Smooth muscle cell of the brain vasculature (primary cell): ENCODE results near the gene APOL4.
"Not testable (repeated sequence)": the region's sequence is repeated elsewhere in the genome, so short reads cannot be mapped to it uniquely, and the experiment has no call there.

Source experiments
- DNase-seq: peaks from one replicate; pipeline ENCODE4 v3.0.0-alpha.2; 2012; ENCODE audit warnings: low read depth, low spot score

APOL4 gene

DNA sequence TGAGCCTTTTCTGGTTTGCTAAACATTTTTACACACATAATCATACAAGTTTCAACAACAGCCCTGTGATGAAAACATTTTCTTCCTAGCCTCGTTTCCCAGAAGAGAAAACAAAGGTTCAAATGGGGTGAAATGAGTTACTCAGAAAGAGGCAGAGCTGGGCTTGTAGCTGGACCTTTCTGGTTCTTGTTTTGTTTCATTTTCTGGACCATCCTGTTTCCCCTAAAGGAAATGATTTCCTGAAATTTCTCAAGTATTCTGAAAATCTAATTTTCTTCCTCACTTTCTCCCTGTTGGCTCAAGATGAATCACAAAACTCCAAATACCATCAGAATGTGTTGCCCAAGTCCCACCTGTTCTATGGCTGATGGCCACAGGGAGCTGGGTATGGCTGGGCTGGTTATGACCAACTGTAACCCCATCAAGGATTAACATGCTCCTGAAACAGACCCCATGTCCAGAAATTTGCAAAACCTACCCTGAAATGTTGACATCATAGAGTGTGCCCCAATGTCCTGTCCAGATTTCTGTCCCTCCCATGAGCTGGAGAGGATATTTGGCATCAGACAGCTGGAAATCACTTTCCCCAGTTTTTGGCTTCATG, 6.7 kb upstream of the APOL4 start:
- DNase-seq = no peak

DNA sequence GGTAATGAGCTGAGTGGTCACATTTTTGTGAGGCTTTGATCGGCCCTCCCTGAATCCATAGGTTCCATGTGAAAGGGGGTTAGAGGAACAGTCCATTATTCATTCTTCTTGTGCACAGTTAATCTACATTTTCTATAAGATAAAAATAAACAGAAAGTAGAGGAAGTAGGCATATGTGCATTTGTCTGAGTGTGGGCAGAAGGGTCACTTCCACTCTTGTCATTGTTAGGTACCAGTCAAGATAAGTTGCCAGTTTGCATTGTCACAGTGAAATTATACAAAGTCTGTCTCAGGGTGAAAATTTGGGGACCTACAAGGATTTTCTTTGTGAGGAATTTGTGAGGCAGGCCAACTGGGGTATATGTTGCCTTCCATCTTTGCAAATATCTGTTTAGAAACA, 4.6 kb upstream of the APOL4 start:
- no peak for DNase-seq

DNA sequence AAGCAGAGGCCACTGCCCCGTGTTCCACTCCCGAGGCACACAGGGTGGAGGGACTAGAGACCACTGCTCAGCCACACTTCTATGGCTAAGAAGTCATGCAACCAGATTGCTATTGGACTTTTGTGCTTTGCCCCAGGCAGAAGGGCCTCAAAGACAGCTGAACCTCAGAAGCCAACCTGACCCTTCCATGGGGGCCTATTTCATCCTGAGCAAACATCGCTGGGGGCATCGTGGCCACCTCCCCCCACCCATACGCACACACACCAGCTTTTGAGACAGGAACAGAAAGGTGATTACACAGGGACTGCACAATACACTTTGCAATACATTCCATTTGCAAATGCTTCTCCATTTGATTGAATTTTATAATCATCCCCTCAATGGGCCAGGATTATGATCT, 4.0 kb upstream of the APOL4 start:
- DNase-seq = not testable (repeated sequence)

DNA sequence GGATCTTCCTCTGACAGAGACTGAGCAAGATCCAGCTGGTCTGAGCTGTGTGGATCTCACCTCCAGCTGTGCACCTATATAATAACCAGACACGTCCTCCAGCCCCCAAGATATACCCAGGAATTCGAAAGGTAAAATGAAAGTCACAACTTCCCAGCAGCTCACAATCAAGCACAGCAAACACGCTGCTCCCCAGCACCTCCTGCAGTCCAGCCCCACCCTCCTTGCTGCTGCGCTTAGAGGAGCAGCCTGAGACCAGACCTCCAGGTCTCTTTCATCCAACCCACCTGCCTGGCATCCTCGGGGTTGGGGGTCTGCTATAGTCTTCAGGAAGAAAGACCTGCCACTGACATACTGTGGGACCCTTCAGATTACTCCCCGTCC, 3.0 kb upstream of the APOL4 start:
- no peak for DNase-seq

DNA sequence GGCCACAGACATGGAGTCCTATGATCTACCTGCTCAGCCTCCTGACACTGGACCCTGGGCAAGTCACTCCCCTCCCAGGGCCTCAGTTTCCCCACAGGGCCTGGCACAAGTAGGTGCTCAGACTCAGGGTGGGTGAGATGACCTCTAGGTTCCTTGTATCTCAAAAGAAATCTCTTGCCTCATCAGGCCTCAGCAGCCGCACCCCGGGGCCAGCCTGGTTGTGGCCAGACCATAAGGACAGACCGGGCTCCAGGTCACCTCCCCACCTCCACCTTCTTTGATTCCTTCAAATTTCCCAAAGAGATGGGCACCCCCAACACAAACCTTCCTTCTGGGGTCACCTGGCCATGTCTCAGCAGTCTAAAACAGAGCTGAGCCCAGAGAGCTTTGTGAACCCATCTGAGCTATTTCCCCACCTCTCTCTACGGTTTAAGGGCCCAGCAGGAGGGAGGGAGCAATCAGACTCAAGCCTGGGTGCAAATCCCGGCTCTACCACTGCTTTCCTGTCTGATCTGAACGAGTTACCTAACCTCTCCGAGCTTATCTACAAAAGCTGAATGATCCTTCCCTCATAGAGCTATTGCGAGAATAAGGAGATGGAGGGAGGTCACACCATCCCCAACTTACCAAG, 2.5 kb upstream of the APOL4 start:
- no peak for DNase-seq

DNA sequence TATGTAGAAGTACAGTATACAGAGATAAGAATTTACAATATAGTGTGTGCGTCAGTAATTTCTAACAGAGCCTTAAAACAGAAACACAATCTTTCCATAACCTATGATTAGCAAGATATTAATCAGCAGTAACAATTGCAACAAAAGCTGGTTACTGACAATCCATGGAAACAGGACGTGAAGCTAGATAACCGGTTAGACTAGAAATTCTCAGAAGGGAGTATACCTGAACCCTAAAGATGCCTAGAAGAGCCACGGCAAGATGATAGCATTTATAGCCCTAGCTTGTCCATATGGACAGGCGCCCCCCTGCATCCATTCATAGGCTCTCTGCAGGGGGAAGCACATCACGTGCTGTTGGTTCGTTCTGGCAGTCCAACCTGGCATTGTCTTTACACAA, 1.8 kb upstream of the APOL4 start:
- not testable (repeated sequence) for DNase-seq

DNA sequence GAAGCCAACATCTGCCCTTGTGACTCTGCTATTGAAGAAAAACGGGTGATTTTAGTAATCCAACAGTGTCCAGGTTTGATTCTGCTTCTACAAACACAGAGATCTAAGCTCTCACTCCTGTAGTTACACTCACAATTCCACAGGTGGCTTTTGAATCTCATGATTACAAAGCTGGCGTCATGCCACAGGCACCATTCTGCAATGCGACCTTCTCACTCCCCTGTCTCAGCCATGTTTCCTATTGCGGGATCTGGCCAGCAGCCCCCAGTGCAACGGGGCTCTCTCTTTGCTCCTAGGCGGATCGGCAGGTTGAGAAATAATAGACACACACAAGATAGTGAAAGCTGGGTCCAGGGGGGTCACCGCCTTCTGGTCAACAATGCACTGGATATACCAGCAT, 1.3 kb upstream of the APOL4 start:
- not testable (repeated sequence) for DNase-seq

DNA sequence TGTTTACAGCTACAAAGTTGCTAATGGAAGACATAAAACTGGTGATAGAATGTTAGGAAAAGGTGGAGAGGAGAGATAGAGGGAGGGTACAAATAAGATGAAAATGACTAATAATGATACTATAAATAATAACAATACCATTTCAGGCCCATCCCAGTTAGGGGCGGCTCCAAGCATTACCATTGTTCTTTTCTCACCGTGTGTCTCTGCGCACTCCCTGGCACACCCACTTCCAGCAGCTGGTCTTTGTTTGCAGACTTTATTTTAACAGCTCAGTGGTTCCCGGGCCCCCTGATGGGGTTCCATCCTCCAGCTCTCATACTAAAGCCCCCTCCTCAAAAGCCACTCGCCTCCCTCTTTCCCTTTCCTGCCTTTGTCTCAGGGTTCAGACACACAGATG, 584 bp downstream of the APOL4 start:
- DNase-seq = not testable (repeated sequence)

DNA sequence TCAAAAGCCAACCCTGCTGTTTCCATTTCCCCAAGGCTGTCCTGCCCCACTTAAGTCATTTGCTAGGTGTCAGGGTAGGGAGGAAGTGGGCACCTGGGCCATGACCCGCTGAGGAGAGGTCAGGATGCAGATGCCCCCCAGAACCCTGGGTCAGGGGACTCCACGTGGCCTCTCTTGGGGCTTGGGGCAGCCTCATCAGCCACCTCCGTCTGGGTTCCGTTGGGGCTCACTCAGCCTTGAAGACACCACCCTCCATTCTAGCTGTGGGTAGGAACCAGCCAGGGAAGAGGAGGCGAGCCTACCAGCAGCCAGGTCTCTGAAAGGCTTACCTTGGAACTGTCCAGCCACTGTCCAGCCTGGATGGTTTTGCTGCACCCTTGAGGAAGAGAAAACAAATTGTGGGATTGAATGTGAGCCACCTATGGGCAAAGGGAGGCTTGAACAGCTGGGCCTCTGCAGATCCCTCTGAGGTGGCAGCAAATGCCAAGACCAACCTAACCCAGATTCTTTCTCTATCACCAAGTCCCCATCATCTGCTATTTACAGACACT, 2.5 kb downstream of the APOL4 start:
- DNase-seq = no peak

DNA sequence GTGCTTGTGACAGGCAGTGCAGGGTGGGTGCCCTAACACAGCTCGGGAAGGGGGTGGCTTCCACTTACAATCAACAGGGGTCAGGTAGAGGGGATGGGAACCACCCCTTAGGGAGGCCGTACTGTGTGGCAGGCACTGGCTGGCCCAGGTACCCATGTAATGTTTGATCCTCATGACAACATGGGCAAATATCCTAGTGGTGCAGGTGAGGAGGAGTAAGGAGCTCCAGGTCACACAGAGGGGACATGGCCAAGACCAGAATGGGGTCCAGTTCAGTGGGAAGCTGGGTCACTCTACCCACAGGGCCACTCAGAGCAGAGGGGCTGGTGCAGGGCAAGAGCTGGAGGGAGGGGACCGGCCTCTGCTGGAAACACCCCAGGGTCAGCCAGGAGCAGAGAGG, 3.1 kb downstream of the APOL4 start:
- no peak for DNase-seq

DNA sequence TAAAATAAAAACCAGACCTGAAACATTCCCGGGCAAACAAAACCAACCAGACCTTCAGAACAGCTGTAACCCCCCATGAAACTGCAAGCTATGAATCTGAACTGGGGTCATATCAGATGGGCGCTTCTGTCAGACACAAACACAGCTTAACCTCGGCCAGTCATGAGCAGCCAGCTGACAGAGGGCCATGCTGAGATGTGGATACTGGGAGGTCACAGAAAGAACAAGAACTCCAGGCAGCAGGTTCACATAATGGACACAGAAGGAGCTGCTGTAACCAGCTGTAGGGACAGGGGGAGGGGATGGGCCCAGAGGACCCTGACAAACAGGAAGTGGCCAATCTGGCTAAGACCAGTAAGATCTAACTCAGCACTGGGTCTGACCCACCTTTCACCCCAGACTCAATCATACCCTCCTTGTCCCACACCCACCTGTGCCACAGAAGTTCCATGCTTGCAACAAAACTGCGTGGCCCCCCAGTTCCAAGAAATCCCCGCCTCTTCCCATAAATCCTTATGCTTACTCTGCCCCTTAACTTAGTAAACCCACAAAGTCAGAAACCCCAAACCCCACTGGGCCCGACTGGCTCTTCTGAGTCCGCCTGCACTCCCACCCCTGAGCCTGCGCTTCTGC, 4.0 kb downstream of the APOL4 start:
- no peak for DNase-seq

DNA sequence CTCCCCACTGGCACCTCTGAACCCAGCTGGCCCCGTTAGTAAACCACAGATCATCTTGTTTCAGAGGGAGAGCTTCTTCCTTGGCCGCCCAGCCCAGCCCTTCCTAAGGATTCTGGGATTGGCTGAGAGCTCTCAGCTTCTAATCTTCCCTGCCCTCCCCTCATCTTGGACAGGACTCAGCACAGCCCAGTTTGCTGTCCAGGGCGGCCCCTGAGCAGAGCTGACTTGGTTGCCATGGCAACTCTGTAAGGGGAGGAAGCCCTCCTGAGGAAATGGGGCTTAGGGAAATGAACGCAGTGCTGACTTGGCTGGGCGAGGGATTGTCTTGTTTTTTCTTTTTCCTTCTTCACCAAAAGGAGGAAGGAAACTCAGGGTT, 4.6 kb downstream of the APOL4 start:
- DNase-seq = no peak

DNA sequence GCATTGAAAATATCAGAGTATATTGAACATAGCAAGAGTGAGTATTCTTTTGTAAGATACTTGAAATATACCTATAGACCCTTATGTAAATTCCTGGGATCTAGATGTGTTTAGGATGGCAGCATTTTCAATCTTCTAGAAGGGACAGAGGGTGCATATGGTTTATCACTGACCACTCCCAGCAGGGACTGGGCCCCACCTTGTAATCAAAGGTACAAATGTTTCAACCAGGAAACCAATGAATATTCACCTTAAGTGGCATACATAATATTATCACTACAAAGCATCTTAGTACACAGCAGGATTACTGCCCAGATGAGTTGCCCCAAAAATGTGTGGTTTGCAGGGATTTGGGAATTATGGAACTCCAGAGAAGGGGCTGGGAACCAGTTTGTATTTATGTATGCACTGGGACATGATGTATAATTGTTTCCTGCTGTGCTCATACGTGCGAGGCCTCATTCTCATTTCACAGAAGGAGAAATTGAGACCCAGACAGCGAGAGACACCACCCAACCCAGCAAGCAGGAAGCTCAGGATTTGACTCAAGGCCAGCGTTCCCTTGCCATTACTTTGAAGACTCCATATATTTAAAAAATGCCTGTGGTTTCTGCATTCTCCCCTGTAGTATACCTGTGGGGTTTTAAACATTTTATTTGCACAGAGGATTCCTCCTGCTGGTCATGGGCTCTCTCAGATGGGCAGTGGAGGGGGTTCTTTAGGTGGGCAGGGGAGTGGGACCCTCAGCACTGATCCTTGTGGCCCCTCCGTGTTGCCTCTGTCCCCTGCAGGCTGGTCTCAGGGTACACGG, 5.2 kb downstream of the APOL4 start:
- no peak for DNase-seq

DNA sequence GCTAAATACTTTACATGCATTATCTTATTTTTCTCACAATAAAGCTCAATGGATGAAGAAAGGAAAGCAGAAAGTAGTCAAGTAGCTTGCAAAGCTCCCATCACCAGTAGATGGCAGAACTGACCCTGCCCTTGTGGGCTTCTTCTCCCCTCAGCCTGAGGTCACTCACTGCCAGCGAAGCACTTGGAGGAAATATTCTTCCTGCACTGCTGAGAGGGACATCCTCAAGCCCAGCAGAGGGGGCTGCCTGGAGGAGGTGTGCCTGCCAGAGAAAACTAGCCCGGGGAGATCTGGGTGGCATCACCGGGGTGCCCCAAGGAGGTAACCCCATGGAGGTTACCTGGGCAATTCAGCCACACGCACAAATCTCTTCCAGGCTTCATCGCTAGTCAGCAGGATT, 6.6 kb downstream of the APOL4 start:
- DNase-seq = no peak

DNA sequence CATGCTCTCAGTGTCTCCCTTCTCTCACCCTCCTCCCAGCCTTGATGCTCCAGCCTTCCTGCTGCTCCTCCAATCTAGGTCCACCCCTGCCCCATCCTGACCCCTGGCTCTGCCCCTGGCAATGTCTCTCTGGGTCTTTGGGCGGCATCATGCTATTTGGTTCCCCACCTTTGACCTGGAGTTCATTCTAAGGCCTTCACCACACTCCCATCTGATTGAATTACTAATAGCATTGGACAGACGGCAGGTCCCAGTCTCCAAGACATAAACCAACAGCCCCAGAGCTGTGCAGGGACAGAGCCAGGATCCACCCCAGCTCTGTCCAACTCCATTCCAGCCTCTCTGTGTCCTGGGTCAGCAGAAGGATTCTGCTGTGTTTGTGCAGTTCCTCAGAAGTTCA, 7.2 kb downstream of the APOL4 start:
- DNase-seq = no peak

DNA sequence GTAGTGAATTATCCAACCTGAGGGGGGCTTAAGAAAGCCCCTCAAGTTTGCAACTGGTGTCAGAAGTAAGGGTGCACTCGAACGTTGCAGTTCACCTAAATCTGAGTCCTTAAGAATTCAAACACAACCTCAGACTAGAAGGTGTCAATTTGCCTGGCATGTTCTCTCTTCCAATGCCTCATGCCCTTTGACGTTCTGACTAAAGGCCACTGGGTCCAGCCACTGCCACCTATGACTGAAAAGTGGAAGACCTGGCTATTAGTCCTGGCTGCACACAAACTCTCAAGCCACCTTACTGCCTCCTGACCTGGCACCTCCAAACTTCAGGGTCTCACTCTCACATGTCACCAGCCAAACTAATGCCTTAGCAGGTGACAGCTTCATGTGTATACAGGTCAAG, 8.0 kb downstream of the APOL4 start:
- no peak for DNase-seq

DNA sequence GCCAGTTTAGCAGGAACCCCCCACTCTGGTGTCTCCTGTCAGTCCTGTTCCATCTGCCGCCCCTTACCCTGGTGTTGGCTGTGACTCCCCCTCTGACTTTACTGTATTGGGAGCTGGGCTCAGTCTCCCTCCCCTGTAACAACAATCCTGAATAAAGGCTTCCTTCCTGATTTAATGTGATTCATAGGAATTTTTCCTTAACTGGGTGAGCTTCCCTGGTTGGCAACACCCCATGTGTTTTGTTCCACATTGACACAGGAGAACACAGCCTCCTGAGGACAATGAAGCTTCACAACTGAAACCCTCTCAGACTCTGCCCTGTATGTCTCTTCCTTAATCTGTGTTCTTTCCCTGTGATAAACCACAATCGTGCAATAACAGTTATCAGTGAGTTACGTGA, 8.4 kb downstream of the APOL4 start:
- no peak for DNase-seq

DNA sequence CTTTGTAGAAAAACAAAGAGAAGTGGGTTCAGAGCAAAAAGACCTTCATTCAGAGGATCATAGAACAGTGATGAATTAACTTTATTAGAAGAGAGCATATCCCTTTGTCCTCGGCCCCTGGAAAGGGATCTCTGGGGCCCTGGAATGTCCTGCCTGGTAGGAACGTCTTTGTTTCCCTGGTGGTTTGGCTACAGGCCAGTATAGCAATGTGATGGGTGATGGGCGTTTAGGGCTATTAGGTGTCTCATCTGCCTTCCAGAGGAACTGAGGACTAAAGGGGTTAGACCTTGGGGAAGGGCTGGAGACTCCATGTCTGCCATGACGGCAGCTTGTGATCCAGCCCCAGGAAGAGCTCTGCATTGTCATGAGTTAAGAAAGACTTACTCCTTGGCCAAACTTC, 9.1 kb downstream of the APOL4 start:
- DNase-seq = no peak

DNA sequence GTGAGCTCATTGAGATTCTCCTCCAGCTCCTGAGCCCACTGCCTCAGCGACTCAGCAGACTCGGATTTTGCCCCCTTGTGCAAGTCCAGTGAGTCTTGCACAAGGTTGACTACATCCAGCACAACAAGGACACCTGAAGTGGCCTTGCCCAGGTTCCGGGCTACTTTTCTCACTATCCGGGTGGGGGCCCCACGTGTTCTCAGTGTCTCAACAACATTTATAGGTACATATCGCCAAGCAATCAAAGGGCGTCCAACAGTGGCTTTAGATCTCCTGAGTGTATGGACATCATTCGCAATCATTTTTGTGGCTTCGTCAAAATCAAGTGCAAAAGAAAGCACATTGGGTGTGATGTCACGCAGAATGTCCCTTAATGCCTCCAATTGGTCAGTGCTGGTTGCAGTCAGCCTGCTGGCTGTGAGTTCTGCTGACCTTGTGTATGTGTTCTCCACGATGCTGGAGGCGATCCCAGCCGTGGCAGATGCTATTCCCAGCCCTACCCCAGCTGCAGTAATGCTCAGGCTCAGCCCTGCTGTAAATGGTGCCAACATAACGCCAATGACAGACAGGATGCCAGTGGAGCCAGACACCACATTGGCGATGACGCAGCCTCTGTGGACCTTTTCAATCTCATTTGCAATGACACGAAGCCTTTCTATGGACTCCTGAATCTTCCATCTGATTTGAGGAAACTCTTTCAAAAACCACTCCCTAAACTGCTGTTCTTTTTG, 10.3 kb downstream of the APOL4 start:
- no peak for DNase-seq

DNA sequence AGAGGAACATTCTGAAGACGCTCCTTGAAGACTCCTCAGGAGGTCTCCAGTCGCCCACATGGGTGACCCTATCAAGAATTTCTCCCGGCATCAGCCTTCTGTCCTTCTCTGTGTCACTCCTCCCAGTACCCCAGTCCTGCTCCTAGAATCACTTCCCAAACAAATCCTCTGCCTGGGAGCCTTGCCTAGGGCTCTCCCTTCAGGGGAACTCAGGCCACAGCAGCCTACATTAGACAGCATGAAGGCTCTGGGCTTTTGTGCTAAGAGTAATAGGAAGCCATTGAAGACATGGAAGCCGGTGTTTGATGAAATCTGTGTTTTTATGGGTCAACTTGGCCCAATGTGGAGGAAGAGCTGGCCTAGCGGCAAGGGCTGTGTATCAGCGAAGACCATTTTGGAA, 13.7 kb downstream of the APOL4 start:
- DNase-seq = not testable (repeated sequence)

DNA sequence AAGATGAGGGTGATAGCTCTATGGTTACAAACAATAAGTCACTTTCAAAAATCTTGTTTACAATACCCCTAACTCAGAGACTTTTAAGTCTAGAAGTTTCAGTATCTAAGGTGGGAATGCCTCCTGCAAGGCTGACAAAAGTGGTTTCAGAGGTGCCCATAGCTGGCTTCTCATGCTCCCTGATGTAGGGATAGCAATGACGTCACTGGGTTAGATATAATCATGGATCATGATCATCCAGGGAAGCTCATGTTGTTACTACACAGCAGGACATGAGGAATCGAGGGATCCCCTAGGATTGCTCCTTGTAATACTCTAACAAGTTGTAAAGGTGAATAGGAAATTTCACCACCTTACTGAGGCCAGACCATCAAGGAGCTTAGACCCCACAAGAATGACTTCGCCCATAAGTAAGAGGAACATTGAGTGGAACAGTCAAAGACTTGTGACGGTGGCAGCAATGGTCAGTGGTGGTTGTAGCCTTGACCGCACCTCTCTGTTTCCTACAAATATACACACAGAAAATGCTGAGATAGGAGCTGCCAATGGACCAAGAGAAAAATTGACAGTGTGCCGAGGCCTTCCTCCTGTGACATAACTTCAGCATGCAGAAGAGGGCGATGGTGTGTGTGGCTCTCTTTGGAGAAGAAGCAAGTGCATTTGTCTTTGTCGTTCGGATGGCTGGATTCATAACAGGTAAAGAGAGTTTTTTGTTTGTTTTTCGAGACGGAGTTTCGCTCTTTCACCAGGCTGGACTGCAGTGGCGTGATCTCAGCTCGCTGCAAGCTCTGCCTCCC, 15.6 kb downstream of the APOL4 start:
- no peak for DNase-seq
